Fibroblast of skin of abdomen (primary cell): Measurements from ENCODE around the gene CNDP1.

Source experiments
- DNase-seq: peaks from one replicate; pipeline ENCODE4 v3.0.0-alpha.2; 2013

The CNDP1 gene

DNA sequence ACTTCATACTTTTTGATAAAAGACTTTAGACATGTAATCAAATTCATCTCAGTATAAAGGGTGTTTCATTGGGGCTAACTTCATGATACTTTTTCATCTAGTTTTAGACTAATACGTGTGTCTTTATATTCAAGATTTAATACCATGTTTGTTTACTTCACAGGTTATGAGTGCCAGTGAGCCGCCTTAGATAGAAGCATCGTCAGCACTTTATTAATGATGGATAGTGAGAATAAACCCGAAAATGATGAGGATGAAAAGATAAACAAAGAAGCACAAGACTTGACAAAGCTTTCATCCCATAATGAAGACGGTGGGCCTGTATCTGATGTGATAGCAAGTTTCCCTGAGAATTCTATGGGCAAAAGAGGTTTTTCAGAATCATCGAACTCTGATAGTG lies 96.5 kb downstream of the CNDP1 start:
- DNase-seq, result no peak

DNA sequence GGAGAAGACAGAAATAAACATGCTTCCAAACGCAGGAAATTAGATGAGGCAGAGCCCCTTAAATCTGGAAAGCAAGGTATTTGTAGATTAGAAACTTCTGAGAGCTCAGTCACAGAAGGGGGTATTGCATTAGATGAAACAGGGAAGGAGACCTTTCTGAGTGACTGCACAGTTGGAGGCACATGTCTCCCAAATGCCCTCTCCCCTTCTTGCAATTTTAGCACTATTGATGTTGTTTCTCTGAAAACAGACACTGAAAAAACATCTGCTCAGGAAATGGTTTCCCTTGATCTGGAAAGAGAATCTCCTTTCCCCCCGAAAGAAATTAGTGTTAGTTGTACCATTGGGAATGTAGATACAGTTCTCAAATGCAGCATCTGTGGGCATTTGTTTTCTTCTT lies 96.9 kb downstream of the CNDP1 start:
- DNase-seq, result no peak

DNA sequence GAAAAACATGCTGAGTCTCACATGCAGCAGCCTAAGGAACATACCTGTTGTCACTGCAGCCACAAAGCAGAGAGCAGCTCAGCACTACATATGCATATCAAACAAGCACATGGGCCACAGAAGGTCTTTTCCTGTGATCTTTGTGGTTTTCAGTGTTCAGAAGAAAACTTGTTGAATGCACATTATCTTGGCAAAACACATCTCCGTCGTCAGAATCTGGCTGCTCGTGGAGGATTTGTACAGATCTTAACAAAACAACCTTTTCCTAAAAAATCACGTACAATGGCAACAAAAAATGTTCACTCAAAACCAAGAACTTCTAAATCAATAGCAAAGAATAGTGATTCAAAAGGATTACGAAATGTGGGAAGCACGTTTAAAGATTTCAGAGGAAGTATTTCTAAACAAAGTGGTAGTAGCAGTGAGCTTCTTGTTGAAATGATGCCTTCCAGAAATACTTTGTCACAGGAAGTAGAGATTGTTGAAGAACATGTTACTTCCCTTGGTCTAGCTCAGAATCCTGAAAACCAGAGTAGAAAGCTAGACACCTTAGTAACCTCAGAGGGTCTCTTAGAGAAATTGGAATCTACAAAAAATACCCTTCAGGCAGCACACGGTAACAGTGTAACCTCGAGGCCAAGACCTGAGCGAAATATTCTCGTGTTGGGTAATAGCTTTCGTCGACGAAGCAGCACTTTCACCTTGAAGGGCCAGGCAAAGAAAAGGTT lies 97.5 kb downstream of the CNDP1 start:
- DNase-seq, result peak; percentile 53

DNA sequence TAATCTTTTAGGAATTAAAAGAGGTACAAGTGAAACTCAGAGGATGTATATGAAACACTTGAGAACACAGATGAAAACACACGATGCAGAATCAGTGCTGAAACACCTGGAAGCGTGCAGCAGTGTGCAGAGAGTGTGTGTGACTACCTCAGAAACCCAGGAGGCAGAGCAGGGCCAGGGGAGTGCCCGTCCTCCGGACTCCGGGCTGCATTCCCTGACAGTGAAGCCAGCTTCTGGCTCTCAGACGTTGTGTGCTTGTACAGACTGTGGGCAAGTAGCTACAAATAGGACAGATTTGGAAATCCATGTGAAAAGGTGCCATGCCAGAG lies 98.0 kb downstream of the CNDP1 start:
- DNase-seq, result no peak

DNA sequence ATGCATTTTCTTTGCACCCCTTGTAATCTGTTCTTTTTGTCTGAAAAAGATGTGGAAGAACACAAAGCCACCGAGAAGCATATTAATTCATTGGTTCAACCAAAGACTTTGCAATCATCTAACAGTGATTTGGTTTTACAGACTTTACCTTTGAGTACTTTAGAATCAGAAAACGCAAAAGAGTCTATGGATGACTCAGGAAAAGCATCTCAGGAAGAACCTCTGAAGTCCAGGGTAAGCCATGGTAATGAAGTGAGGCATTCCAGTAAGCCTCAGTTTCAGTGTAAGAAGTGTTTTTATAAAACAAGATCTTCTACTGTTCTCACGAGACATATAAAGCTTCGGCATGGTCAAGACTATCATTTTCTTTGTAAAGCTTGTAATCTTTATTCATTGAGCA lies 98.6 kb downstream of the CNDP1 start:
- no peak for DNase-seq

DNA sequence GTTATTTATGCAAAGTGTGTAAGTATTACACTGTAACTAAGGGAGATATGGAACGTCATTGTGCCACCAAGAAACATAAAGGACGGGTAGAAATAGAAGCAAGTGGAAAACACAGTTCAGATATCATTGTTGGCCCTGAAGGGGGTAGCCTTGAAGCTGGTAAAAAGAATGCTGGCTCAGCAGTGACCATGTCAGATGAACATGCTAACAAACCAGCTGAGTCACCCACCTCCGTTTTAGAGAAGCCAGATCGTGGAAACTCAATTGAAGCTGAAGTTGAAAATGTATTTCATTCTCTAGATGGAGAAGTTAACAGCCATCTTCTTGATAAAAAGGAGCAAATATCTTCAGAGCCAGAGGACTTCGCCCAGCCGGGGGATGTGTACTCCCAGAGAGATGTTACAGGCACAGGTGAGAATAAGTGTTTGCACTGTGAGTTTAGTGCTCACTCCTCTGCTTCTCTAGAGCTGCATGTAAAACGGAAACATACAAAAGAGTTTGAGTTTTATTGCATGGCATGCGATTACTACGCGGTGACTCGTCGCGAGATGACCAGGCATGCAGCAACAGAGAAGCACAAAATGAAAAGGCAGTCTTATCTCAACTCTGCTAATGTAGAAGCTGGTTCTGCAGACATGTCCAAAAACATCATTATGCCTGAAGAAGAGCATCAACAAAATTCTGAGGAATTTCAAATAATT lies 99.5 kb downstream of the CNDP1 start:
- no peak for DNase-seq

DNA sequence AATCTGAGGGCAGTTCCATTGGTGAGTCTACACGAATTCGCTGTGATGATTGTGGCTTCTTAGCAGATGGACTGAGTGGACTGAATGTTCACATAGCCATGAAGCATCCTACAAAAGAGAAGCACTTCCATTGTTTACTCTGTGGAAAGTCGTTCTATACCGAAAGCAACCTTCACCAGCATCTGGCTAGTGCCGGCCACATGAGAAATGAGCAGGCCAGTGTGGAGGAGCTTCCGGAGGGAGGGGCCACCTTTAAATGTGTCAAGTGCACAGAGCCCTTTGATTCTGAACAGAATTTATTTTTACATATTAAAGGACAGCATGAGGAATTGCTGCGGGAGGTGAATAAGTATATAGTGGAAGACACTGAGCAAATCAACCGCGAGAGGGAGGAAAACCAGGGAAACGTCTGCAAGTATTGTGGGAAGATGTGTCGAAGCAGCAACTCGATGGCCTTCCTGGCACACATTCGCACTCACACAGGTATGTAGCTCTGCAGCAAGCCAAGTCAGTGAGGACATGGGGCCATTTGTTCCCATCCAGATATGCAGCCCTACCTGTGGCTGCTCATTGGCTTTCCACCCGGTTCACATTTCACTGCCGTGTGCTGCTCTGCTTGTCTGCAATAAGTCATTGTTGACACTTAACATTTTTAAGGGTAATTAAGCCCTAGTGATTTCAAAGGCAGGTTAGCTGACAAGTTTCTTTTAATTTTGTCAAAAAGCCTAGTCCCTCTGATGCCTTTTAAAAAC lies 101.1 kb downstream of the CNDP1 start:
- no peak for DNase-seq
